ENCODE measurements around the gene PSTPIP1. TPM values are rescaled to one million over a fixed set of nuclear protein-coding genes. Genes with fewer than 3 reads are reported as not detected.

PSTPIP1 gene
- polyA plus RNA-seq, 4 donors = 0.69 to 1.2 (median 0.99) TPM

Other genes starting within 250 kb of the PSTPIP1 start
- 10 to 100 TPM; 24.9 to 30.0 (median 28.0) TPM for gene SCAPER, start 89.8 kb upstream of the PSTPIP1 start, polyA plus RNA-seq (ENCODE audit: insufficient read length in 4 of 4)
- 100 to 1,000 TPM; 217 to 260 (median 257) TPM for gene RCN2, start 63.4 kb upstream of the PSTPIP1 start, polyA plus RNA-seq (ENCODE audit: insufficient read length in 4 of 4)
- 100 to 1,000 TPM; 467 to 525 (median 484) TPM for gene TSPAN3, start 76.0 kb downstream of the PSTPIP1 start, polyA plus RNA-seq (ENCODE audit: insufficient read length in 4 of 4)